KG1 (cell line): Measurements from ENCODE around the gene FBXW10B.
"Not testable (repeated sequence)": the region's sequence is repeated elsewhere in the genome, so short reads cannot be mapped to it uniquely, and the experiment has no call there.

Source experiments
- DNase-seq: peaks from one replicate; lab custom pipeline; 2025; lab: John Stamatoyannopoulos, UW

FBXW10B gene

GRCh38 chr17:15642014-15642413 lies 22.5 kb upstream of the FBXW10B start:
- DNase-seq, result not testable (repeated sequence)

GRCh38 chr17:15630930-15631453 lies 11.5 kb upstream of the FBXW10B start:
- DNase-seq, result not testable (repeated sequence)

- DNase-seq, result not testable (repeated sequence)
Measured at GRCh38 chr17:15629991-15630390, 10.5 kb upstream of the FBXW10B start.

GRCh38 chr17:15623661-15624209 lies 4.2 kb upstream of the FBXW10B start:
- not testable (repeated sequence) for DNase-seq

GRCh38 chr17:15623255-15623654 lies 3.8 kb upstream of the FBXW10B start:
- not testable (repeated sequence) for DNase-seq

GRCh38 chr17:15622124-15622523 lies 2.6 kb upstream of the FBXW10B start:
- not testable (repeated sequence) for DNase-seq

- DNase-seq, result not testable (repeated sequence)
Measured at GRCh38 chr17:15616828-15617227, 2.7 kb downstream of the FBXW10B start.

GRCh38 chr17:15615850-15616249 lies 3.7 kb downstream of the FBXW10B start:
- DNase-seq, result not testable (repeated sequence)

- DNase-seq, result not testable (repeated sequence)
Measured at GRCh38 chr17:15613111-15613510, 6.4 kb downstream of the FBXW10B start.

- not testable (repeated sequence) for DNase-seq
Measured at GRCh38 chr17:15592960-15593359, 26.5 kb downstream of the FBXW10B start.

- DNase-seq, result not testable (repeated sequence)
Measured at GRCh38 chr17:15591986-15592385, 27.5 kb downstream of the FBXW10B start.

- DNase-seq, result not testable (repeated sequence)
Measured at GRCh38 chr17:15590844-15591243, 28.7 kb downstream of the FBXW10B start.

- not testable (repeated sequence) for DNase-seq
Measured at GRCh38 chr17:15589544-15590536, 29.7 kb downstream of the FBXW10B start.

GRCh38 chr17:15588017-15588416 lies 31.5 kb downstream of the FBXW10B start:
- DNase-seq, result not testable (repeated sequence)

GRCh38 chr17:15583313-15583712 lies 36.2 kb downstream of the FBXW10B start:
- not testable (repeated sequence) for DNase-seq

GRCh38 chr17:15581462-15581861 lies 38.0 kb downstream of the FBXW10B start:
- DNase-seq, result not testable (repeated sequence)

GRCh38 chr17:15576848-15577247 lies 42.7 kb downstream of the FBXW10B start:
- not testable (repeated sequence) for DNase-seq

- DNase-seq, result not testable (repeated sequence)
Measured at GRCh38 chr17:15574660-15575059, 44.8 kb downstream of the FBXW10B start.

GRCh38 chr17:15573870-15574269 lies 45.6 kb downstream of the FBXW10B start:
- not testable (repeated sequence) for DNase-seq
